Eye (tissue), 1 donor: ENCODE results near the gene BET1L.

Source experiments
- DNase-seq: peaks from one replicate; pipeline ENCODE4 v3.0.0-alpha.2; 2015

BET1L gene

GRCh38 chr11:209275-210121 lies 2.3 kb upstream of the BET1L start:
- no peak for DNase-seq

- no peak for DNase-seq
Observed at GRCh38 chr11:208917-209260, 1.7 kb upstream of the BET1L start.

- peak; percentile 92 for DNase-seq
Observed at GRCh38 chr11:208181-208916, 1.1 kb upstream of the BET1L start.

- DNase-seq, result no peak
Observed at GRCh38 chr11:207863-208180, 623 bp upstream of the BET1L start.

GRCh38 chr11:206526-207207 lies 532 bp downstream of the BET1L start:
- DNase-seq, result peak; percentile 16

- no peak for DNase-seq
Observed at GRCh38 chr11:206002-206384, 1.2 kb downstream of the BET1L start.

- no peak for DNase-seq
Observed at GRCh38 chr11:205221-206001, 1.8 kb downstream of the BET1L start.

GRCh38 chr11:204587-205109 lies 2.6 kb downstream of the BET1L start:
- DNase-seq, result no peak

- DNase-seq, result no peak
Observed at GRCh38 chr11:203945-204586, 3.1 kb downstream of the BET1L start.

GRCh38 chr11:203056-203944 lies 3.9 kb downstream of the BET1L start:
- DNase-seq, result no peak

GRCh38 chr11:202490-202889 lies 4.7 kb downstream of the BET1L start:
- DNase-seq, result no peak

- DNase-seq, result no peak
Observed at GRCh38 chr11:201966-202365, 5.2 kb downstream of the BET1L start.

GRCh38 chr11:200224-201003 lies 6.8 kb downstream of the BET1L start:
- DNase-seq, result no peak

GRCh38 chr11:199782-200181 lies 7.4 kb downstream of the BET1L start:
- DNase-seq, result no peak

GRCh38 chr11:199004-199581 lies 8.1 kb downstream of the BET1L start:
- no peak for DNase-seq

GRCh38 chr11:198236-198806 lies 8.9 kb downstream of the BET1L start:
- DNase-seq, result no peak

- no peak for DNase-seq
Observed at GRCh38 chr11:197741-198235, 9.4 kb downstream of the BET1L start.

- DNase-seq, result no peak
Observed at GRCh38 chr11:196786-197731, 10.1 kb downstream of the BET1L start.
